GM23248 (cell line): ENCODE results near the gene CLDN14.

Source experiments
- EZH2 ChIP-seq: fragments of 200-600 bp; sonication (generic); IDR thresholded peaks from 2 replicates; pipeline ENCODE4 v1.6.1; 2018; ENCODE audit warnings: antibody characterized with exemption, mild to moderate bottlenecking; ENCODE audit not compliant: insufficient read depth, poor library complexity, severe bottlenecking
- EZH2phosphoT487 ChIP-seq: fragments of 200-600 bp; sonication (generic); IDR thresholded peaks from 2 replicates; pipeline ENCODE4 v1.6.1; 2018; ENCODE audit warnings: antibody characterized with exemption, moderate library complexity, mild to moderate bottlenecking, low read depth; ENCODE audit not compliant: insufficient read depth

GRCh38 chr21:36450511-36450910 is 29.4 kb downstream of the CLDN14 start:
- TF ChIP-seq EZH2phosphoT487 (no peak), EZH2 (no peak)
